Upper lobe of left lung (tissue), 6 donors: ENCODE data around the gene THEMIS. TPM values are rescaled to one million over a fixed set of nuclear protein-coding genes. Genes with fewer than 3 reads are reported as not detected.

Source experiments
- ATAC-seq, 2 donors: fragments of 200-7000 bp; cut with Tn5 transposase; one replicate each; pipeline ENCODE4 v1.9.1; 2022; ENCODE audit warnings: mild to moderate bottlenecking in 2 of 2, moderate library complexity in 2 of 2; ENCODE audit not compliant: low FRiP score in 2 of 2
- DNase-seq, 2 donors: peaks; one replicate each; pipeline ENCODE4 v3.0.0-alpha.2; 2019 to 2020
- H3K27ac ChIP-seq, 4 donors: fragments of 200-600 bp; sonication (generic); one replicate each; pipeline ENCODE4 v1.5.1; 2016 to 2019
- H3K27me3 ChIP-seq, 4 donors: fragments of 200-600 bp; sonication (generic); one replicate each; pipeline ENCODE4 v1.5.1; 2017 to 2019
- H3K36me3 ChIP-seq, 4 donors: fragments of 200-600 bp; sonication (generic); one replicate each; pipeline ENCODE4 v1.5.1; 2016 to 2019
- H3K4me1 ChIP-seq, 4 donors: fragments of 200-600 bp; sonication (generic); one replicate each; pipeline ENCODE4 v1.5.1; 2018 to 2019
- H3K4me3 ChIP-seq, 4 donors: fragments of 200-600 bp; sonication (generic); one replicate each; pipeline ENCODE4 v1.5.1; 2017 to 2019; ENCODE audit warnings: mild to moderate bottlenecking in 2 of 4, moderate library complexity in 1 of 4
- H3K9me3 ChIP-seq, 4 donors: fragments of 200-600 bp; sonication (generic); one replicate each; pipeline ENCODE4 v1.5.1; 2018 to 2019
- CTCF ChIP-seq, 6 experiments: fragments of 450-650 bp in 4 of 6; fragments of 200-600 bp in 2 of 6; sonication (generic) in 2 of 6; IDR thresholded peaks; one replicate each; pipeline ENCODE4 v1.5.1; 2016 to 2019; ENCODE audit warnings: antibody characterized with exemption in 6 of 6
- EP300 ChIP-seq, 4 donors: sonication (generic); formaldehyde crosslinking; IDR thresholded peaks; one replicate each; pipeline ENCODE4 v1.5.1; 2017; ENCODE audit warnings: antibody characterized with exemption in 4 of 4, control low read depth in 2 of 4
- POLR2A ChIP-seq, 4 donors: fragments of 450-650 bp; IDR thresholded peaks; one replicate each; pipeline ENCODE4 v1.5.1; 2016 to 2017; ENCODE audit warnings: antibody characterized with exemption in 4 of 4, mild to moderate bottlenecking in 2 of 4
- POLR2AphosphoS5 ChIP-seq, 2 donors: sonication (generic); formaldehyde crosslinking; IDR thresholded peaks; one replicate each; pipeline ENCODE4 v1.5.1; 2017; ENCODE audit warnings: antibody characterized with exemption in 2 of 2
- WGBS, 2 donors: methylation state at CpG; one replicate each; pipeline ENCODE4 v1.1.5; 2017 to 2018; 5-methylcytosine and 5-hydroxymethylcytosine counted together
- total RNA-seq, 6 donors: library from RNA; depleted of rRNA in 4 of 6; stranded (reverse); fragments of >200 nt in 4 of 6; gene quantifications; one replicate each; pipeline versions ENCODE4 v1.1.0 to v1.2.1, GENCODE V29; 2016 to 2021
- donor health status: DM: no; HTN: no; CAD: no; lungs with moderate emphysema.
- donor health status: DM: no; HTN: yes; CAD: no; lungs with severe emphysema.

THEMIS gene
- total RNA-seq, 6 donors from 2014 or later: 1.5 to 7.8 (median 2.2) TPM

GRCh38 chr6:127716465-127716864, 184.4 kb downstream of the THEMIS start:
- H3K27me3 ChIP-seq: no peaks in the 10 kb centered on the region
- TF ChIP-seq POLR2AphosphoS5 (IDR thresholded peaks at IDR 0.05) (no peak), EP300 (IDR thresholded peaks at IDR 0.05) (no peak), POLR2A (IDR thresholded peaks at IDR 0.05) (no peak), CTCF (IDR thresholded peaks at IDR 0.05) (no peak)
- H3K27ac ChIP-seq: no peak overlapping the region
- 71 to 81% methylated on average over 2 of the region's 2 CpGs for WGBS, 2 donors
- DNase-seq (no peak), ATAC-seq (no peak)
- H3K36me3 ChIP-seq: no peaks in the 10 kb centered on the region
- no peaks in the 10 kb centered on the region for H3K4me1 ChIP-seq
- H3K4me3 ChIP-seq: no peak overlapping the region
- H3K9me3 ChIP-seq: no peaks in the 10 kb centered on the region

- Histone ChIP-seq H3K4me3 (no peak overlapping the region), H3K36me3 (no peaks in the 10 kb centered on the region), H3K27me3 (no peaks in the 10 kb centered on the region), H3K9me3 (no peaks in the 10 kb centered on the region), H3K27ac (no peak overlapping the region), H3K4me1 (no peaks in the 10 kb centered on the region)
- TF ChIP-seq POLR2A (IDR thresholded peaks at IDR 0.05) (no peak), POLR2AphosphoS5 (IDR thresholded peaks at IDR 0.05) (no peak), CTCF (IDR thresholded peaks at IDR 0.05) (no peak), EP300 (IDR thresholded peaks at IDR 0.05) (no peak)
- ATAC-seq (no peak), DNase-seq (no peak)
- 82 to 92% methylated on average over 3 of the region's 3 CpGs for WGBS, 2 donors
These were observed 190.2 kb downstream of the THEMIS start for GRCh38 chr6:127710668-127711067.

GRCh38 chr6:127706216-127706615, 194.6 kb downstream of the THEMIS start:
- ATAC-seq (no peak), DNase-seq (no peak)
- TF ChIP-seq CTCF (IDR thresholded peaks at IDR 0.05): no peak
- no peak for TF ChIP-seq POLR2A (IDR thresholded peaks at IDR 0.05)
- TF ChIP-seq POLR2AphosphoS5 (IDR thresholded peaks at IDR 0.05): no peak
- no peak for TF ChIP-seq EP300 (IDR thresholded peaks at IDR 0.05)
- H3K9me3 ChIP-seq: no peaks in the 10 kb centered on the region
- H3K27ac ChIP-seq: no peak overlapping the region
- no peaks in the 10 kb centered on the region for H3K36me3 ChIP-seq
- H3K4me3 ChIP-seq: no peak overlapping the region
- no peaks in the 10 kb centered on the region for H3K4me1 ChIP-seq
- H3K27me3 ChIP-seq: no peaks in the 10 kb centered on the region

- H3K27me3 ChIP-seq: no peaks in the 10 kb centered on the region
- DNase-seq: peak in 1 of 2 donors; percentile 4
- no peaks in the 10 kb centered on the region for H3K36me3 ChIP-seq
- ATAC-seq: no peak
- no peak overlapping the region for H3K27ac ChIP-seq
- no peaks in the 10 kb centered on the region for H3K9me3 ChIP-seq
- no peak for TF ChIP-seq EP300 (IDR thresholded peaks at IDR 0.05)
- no peak for TF ChIP-seq CTCF (IDR thresholded peaks at IDR 0.05)
- no peak for TF ChIP-seq POLR2A (IDR thresholded peaks at IDR 0.05)
- no peak for TF ChIP-seq POLR2AphosphoS5 (IDR thresholded peaks at IDR 0.05)
- no peaks in the 10 kb centered on the region for H3K4me1 ChIP-seq
- H3K4me3 ChIP-seq: no peak overlapping the region
These were observed 205.8 kb downstream of the THEMIS start for GRCh38 chr6:127695108-127695507.

GRCh38 chr6:127691146-127691545, 209.7 kb downstream of the THEMIS start:
- ATAC-seq (no peak), DNase-seq (no peak)
- Histone ChIP-seq H3K4me3 (no peak overlapping the region), H3K9me3 (peaks cover 0 to 8% (median 1%) of the 10 kb centered on the region in 4 donors), H3K27ac (no peak overlapping the region), H3K27me3 (no peaks in the 10 kb centered on the region), H3K4me1 (no peaks in the 10 kb centered on the region), H3K36me3 (no peaks in the 10 kb centered on the region)
- no peak for TF ChIP-seq CTCF (IDR thresholded peaks at IDR 0.05)
- no peak for TF ChIP-seq POLR2A (IDR thresholded peaks at IDR 0.05)
- TF ChIP-seq POLR2AphosphoS5 (IDR thresholded peaks at IDR 0.05): no peak
- TF ChIP-seq EP300 (IDR thresholded peaks at IDR 0.05): no peak
